Right lobe of liver (tissue), 6 donors: ENCODE measurements around the gene REG1A. TPM values are rescaled to one million over a fixed set of nuclear protein-coding genes. Genes with fewer than 3 reads are reported as not detected.
A peak's percentile ranks its signal among the peaks of the same experiment; 100 is the strongest.

Source experiments
- ATAC-seq, 4 donors: fragments of 200-7000 bp; cut with Tn5 transposase; one replicate each; pipeline ENCODE4 v1.9.1; 2020; ENCODE audit warnings: mild to moderate bottlenecking in 4 of 4, moderate library complexity in 4 of 4
- DNase-seq, 3 donors: peaks; one replicate each; pipeline ENCODE4 v3.0.0-alpha.2; 2020
- H3K27ac ChIP-seq, 3 donors: fragments of 200-600 bp; one replicate each; pipeline ENCODE4 v1.8.0; 2022
- H3K27me3 ChIP-seq, 2 donors: fragments of 200-600 bp; one replicate each; pipeline ENCODE4 v1.8.0; 2022
- H3K36me3 ChIP-seq, 4 donors: fragments of 200-600 bp; sonication (generic) in 1 of 4; one replicate each; pipeline versions ENCODE4 v1.5.1 to v1.8.0; 2017 to 2022; ENCODE audit warnings: control low read depth in 1 of 4
- H3K4me1 ChIP-seq, 4 donors: fragments of 200-600 bp; sonication (generic) in 1 of 4; one replicate each; pipeline versions ENCODE4 v1.5.1 to v1.8.0; 2017 to 2022; ENCODE audit warnings: control low read depth in 1 of 4
- H3K4me3 ChIP-seq, 3 donors: fragments of 200-600 bp; one replicate each; pipeline ENCODE4 v1.8.0; 2022
- H3K9me3 ChIP-seq, 4 donors: fragments of 200-600 bp; sonication (generic) in 1 of 4; one replicate each; pipeline versions ENCODE4 v1.5.1 to v1.8.0; 2017 to 2022; ENCODE audit warnings: control low read depth in 1 of 4
- POLR2A ChIP-seq: fragments of 450-650 bp; IDR thresholded peaks from one replicate; pipeline ENCODE4 v1.6.1; 2017; ENCODE audit warnings: antibody characterized with exemption, mild to moderate bottlenecking
- WGBS: methylation state at CpG from one replicate; pipeline ENCODE4 v1.1.6; 2018; ENCODE audit warnings: low coverage, low lambda C conversion rate; ENCODE audit not compliant: insufficient coverage; ENCODE audit errors: missing lambda C conversion rate; 5-methylcytosine and 5-hydroxymethylcytosine counted together
- intact Hi-C, 2 donors: fragments of 100-400 bp; cut with DNase I; formaldehyde crosslinking; loops; one replicate each; pipeline versions ENCODE4 v1.11.2 to v1.14.1; 2022
- total RNA-seq, 6 experiments: library from RNA; depleted of rRNA in 2 of 6; stranded (reverse); fragments of >200 nt in 2 of 6; fragmentation: NEBNext Ultra II Directional in 3 of 6; extraction: Animal tissue kit (Norgen Biotek cat#: 25700) in 3 of 6; gene quantifications; one replicate each; pipeline versions ENCODE4 v1.1.0 to v1.2.4, GENCODE V29; 2016 to 2023
- TF ChIP-seq, protein P1 (sequence below), 4 donors: fragments of 200-600 bp in 3 of 4; fragments of 450-650 bp in 1 of 4; IDR thresholded peaks; one replicate each; pipeline versions ENCODE4 v1.5.1 to v1.8.0; 2016 to 2022; ENCODE audit warnings: antibody characterized with exemption in 4 of 4, mild to moderate bottlenecking in 2 of 4
- donor health status: DM: no; HTN: yes; CAD: no.
- donor health status: DM: no; HTN: no; CAD: no.
- donor health status: DM: no; HTN: no; CAD: no.
- donor health status: DM: no; HTN: yes; CAD: no.
- donor health status: DM: no; HTN: yes; CAD: no.

REG1A gene
- total RNA-seq, 6 experiments from 2014 or later: 0.40 to 1.2 (median 0.61) TPM; not detected in 1

GRCh38 chr2:79116997-79117928 lies 3.0 kb upstream of the REG1A start:
- intact Hi-C loops: no loop called here
- DNase-seq: no peak
- Histone ChIP-seq H3K36me3 (no peaks in the 10 kb centered on the region), H3K4me3 (no peak overlapping the region), H3K9me3 (no peaks in the 10 kb centered on the region), H3K27ac (no peak overlapping the region), H3K27me3 (no peaks in the 10 kb centered on the region), H3K4me1 (no peaks in the 10 kb centered on the region)
- TF ChIP-seq, protein P1, sequence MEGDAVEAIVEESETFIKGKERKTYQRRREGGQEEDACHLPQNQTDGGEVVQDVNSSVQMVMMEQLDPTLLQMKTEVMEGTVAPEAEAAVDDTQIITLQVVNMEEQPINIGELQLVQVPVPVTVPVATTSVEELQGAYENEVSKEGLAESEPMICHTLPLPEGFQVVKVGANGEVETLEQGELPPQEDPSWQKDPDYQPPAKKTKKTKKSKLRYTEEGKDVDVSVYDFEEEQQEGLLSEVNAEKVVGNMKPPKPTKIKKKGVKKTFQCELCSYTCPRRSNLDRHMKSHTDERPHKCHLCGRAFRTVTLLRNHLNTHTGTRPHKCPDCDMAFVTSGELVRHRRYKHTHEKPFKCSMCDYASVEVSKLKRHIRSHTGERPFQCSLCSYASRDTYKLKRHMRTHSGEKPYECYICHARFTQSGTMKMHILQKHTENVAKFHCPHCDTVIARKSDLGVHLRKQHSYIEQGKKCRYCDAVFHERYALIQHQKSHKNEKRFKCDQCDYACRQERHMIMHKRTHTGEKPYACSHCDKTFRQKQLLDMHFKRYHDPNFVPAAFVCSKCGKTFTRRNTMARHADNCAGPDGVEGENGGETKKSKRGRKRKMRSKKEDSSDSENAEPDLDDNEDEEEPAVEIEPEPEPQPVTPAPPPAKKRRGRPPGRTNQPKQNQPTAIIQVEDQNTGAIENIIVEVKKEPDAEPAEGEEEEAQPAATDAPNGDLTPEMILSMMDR (IDR thresholded peaks at IDR 0.05): no peak
- no peak for ATAC-seq
- 29% methylated on average over 2 of the region's 2 CpGs for WGBS

- ATAC-seq (peak in 1 of 4 donors; percentile 16), DNase-seq (no peak)
- no peaks in the 10 kb centered on the region for H3K9me3 ChIP-seq
- intact Hi-C loops: no loop called here
- no peaks in the 10 kb centered on the region for H3K4me1 ChIP-seq
- H3K4me3 ChIP-seq: no peak overlapping the region
- H3K27ac ChIP-seq: no peak overlapping the region
- no peak for TF ChIP-seq POLR2A
- TF ChIP-seq, protein P1 (IDR thresholded peaks at IDR 0.05): no peak
- WGBS: no CpG with 5 or more reads among the region's 2 CpGs
- H3K27me3 ChIP-seq: no peaks in the 10 kb centered on the region
- H3K36me3 ChIP-seq: no peaks in the 10 kb centered on the region
These were observed 2.4 kb downstream of the REG1A start for GRCh38 chr2:79122676-79123075.

DNA sequence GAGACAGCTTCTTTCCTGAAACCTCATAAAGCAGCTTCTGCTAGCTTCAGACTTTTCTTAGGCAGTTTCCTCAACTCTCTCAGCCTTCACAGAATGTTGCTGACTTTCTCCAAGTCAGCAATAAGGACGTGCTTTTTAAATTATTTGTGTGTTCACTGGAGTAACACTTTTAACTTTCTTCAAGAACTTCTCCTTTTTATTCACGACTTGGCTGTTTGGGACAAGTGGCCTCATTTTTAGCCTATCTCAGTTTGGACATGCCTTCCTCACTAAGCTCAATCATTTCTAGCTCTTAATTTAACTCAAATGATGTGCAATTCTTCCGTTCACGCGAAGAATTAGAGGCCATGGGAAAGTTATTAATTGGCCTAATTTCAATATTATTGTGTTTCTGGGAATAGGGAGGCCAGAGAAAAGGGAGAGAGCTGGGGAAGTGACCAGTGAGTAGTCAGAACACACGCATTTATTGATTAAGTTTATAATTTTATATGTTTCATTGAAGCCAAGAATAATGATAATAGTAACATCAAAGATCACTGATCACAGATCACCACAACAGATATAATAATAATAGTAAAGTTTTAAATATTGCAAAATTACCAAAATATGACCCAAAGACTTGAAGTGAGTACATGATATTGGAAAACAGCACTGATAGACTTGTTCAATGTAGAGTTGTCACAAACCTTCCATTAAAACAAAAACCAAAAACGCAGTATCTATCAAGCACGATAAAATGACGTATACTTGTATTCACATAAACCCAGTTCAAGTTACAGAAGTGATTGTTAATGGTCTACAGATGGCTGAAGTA lies 4.8 kb downstream of the REG1A start:
- Histone ChIP-seq H3K36me3 (no peaks in the 10 kb centered on the region), H3K4me3 (no peak overlapping the region), H3K9me3 (no peaks in the 10 kb centered on the region), H3K4me1 (no peaks in the 10 kb centered on the region), H3K27ac (no peak overlapping the region), H3K27me3 (no peaks in the 10 kb centered on the region)
- intact Hi-C loops: no loop called here
- TF ChIP-seq POLR2A: no peak
- TF ChIP-seq, protein P1 (IDR thresholded peaks at IDR 0.05): no peak
- DNase-seq (no peak), ATAC-seq (no peak)
- WGBS: 49% methylated on average over 9 of the region's 9 CpGs

DNA sequence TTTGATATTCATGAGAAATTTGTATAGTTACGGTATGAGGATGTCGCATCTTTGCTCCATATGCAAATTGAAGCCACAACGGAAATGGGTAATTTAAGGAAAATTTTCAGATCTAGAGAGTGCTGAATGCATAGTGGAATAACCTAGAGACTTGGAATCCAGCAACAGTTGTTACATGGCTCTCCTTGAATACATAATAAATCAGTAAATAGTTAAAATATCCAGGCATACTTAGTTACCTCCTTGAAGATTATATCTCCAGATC lies 5.4 kb downstream of the REG1A start:
- no peak for DNase-seq
- 73% methylated on average over 3 of the region's 3 CpGs for WGBS
- Histone ChIP-seq H3K27ac (no peak overlapping the region), H3K4me3 (no peak overlapping the region), H3K4me1 (no peaks in the 10 kb centered on the region), H3K27me3 (no peaks in the 10 kb centered on the region), H3K36me3 (no peaks in the 10 kb centered on the region), H3K9me3 (no peaks in the 10 kb centered on the region)
- intact Hi-C loops: no loop called here
- ATAC-seq: no peak
- TF ChIP-seq, protein P1 (IDR thresholded peaks at IDR 0.05): no peak
- TF ChIP-seq POLR2A: no peak
